Mammary epithelial cell (primary cell): ENCODE results near the gene MCM3AP.

Experiments
- CTCF ChIP-seq, 2 donors: IDR thresholded peaks in 1 of 2; conservative IDR thresholded peaks in 1 of 2; 2 replicates each; pipeline ENCODE4 v1.5.1; 2011 to 2012; ENCODE audit warnings: inconsistent platforms in 2 of 2, low read length in 2 of 2, mild to moderate bottlenecking in 2 of 2, control low read depth in 1 of 2, low read depth in 1 of 2; ENCODE audit not compliant: insufficient read depth in 1 of 2; ENCODE audit errors: extremely low read depth in 1 of 2
- EZH2 ChIP-seq: IDR thresholded peaks from 2 replicates; pipeline ENCODE4 v1.6.1; 2012; ENCODE audit warnings: low read length, inconsistent platforms, borderline replicate concordance

DNA sequence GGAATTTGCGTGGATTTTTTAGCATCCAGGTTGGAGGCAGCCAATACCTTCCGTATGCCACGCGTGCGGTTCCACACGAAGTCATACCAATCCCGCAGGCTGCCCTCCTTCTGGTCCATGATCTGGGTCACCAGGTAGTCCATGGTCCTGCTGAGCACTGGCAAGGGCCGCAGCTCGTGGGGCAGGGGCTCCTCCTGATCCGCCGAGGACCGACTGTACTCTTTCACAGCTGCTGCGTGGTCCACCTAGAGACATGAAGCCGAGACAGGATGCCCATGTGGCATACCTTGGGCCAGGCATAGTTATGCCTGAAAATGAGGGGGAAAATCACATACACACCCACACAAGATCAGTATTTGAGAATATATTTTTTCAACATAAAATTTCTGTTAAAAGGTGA lies 12.1 kb downstream of the MCM3AP start:
- TF ChIP-seq CTCF (conservative IDR thresholded peaks at IDR 0.05 in 1 of 2, IDR thresholded peaks at IDR 0.05 in 1 of 2; ENCODE audit: extremely low read depth in 1 of 2, insufficient read depth in 1 of 2, low read depth in 1 of 2, low read length in 2 of 2) (no peak), EZH2 (no peak)
